8988T (cell line): ENCODE data around the gene SPCS3.
"Not testable (repeated sequence)": the region's sequence is repeated elsewhere in the genome, so short reads cannot be mapped to it uniquely, and the experiment has no call there.

Source experiments
- DNase-seq: peaks from one replicate; pipeline ENCODE4 v3.0.0; 2011

The SPCS3 gene

GRCh38 chr4:176306837-176307665 lies 12.7 kb upstream of the SPCS3 start:
- DNase-seq: no peak

GRCh38 chr4:176307666-176307930 lies 12.2 kb upstream of the SPCS3 start:
- DNase-seq: no peak

GRCh38 chr4:176308441-176308840 lies 11.3 kb upstream of the SPCS3 start:
- DNase-seq: no peak

GRCh38 chr4:176309046-176309445 lies 10.7 kb upstream of the SPCS3 start:
- DNase-seq: no peak

- no peak for DNase-seq
These were observed 10.0 kb upstream of the SPCS3 start for GRCh38 chr4:176309772-176310171.

- no peak for DNase-seq
These were observed 6.0 kb upstream of the SPCS3 start for GRCh38 chr4:176313596-176314336.

GRCh38 chr4:176319151-176319703 lies 539 bp upstream of the SPCS3 start:
- DNase-seq: no peak

GRCh38 chr4:176320340-176320975 lies 692 bp downstream of the SPCS3 start:
- peak; percentile 63 for DNase-seq

- no peak for DNase-seq
These were observed 1.2 kb downstream of the SPCS3 start for GRCh38 chr4:176320976-176321361.

- no peak for DNase-seq
These were observed 1.8 kb downstream of the SPCS3 start for GRCh38 chr4:176321589-176321988.

- DNase-seq: no peak
These were observed 3.9 kb downstream of the SPCS3 start for GRCh38 chr4:176323511-176324160.

- not testable (repeated sequence) for DNase-seq
These were observed 5.1 kb downstream of the SPCS3 start for GRCh38 chr4:176324876-176325275.

- no peak for DNase-seq
These were observed 13.3 kb downstream of the SPCS3 start for GRCh38 chr4:176333076-176333475.

GRCh38 chr4:176334066-176334465 lies 14.3 kb downstream of the SPCS3 start:
- no peak for DNase-seq

- DNase-seq: no peak
These were observed 15.7 kb downstream of the SPCS3 start for GRCh38 chr4:176335421-176335820.

GRCh38 chr4:176339936-176340761 lies 20.4 kb downstream of the SPCS3 start:
- no peak for DNase-seq

- DNase-seq: no peak
These were observed 21.3 kb downstream of the SPCS3 start for GRCh38 chr4:176340871-176341685.

- no peak for DNase-seq
These were observed 22.6 kb downstream of the SPCS3 start for GRCh38 chr4:176342384-176342783.

- no peak for DNase-seq
These were observed 23.5 kb downstream of the SPCS3 start for GRCh38 chr4:176343286-176343685.

- DNase-seq: not testable (repeated sequence)
These were observed 25.6 kb downstream of the SPCS3 start for GRCh38 chr4:176345346-176345745.

GRCh38 chr4:176346836-176347235 lies 27.1 kb downstream of the SPCS3 start:
- DNase-seq: not testable (repeated sequence)
